OCI-M2 (cell line): ENCODE data around the gene ZSWIM1.
"Not testable (repeated sequence)": the region's sequence is repeated elsewhere in the genome, so short reads cannot be mapped to it uniquely, and the experiment has no call there.

ENCODE experiments used
- DNase-seq: peaks from one replicate; lab custom pipeline; 2025; ENCODE audit not compliant: unreplicated experiment; lab: John Stamatoyannopoulos, UW

The ZSWIM1 gene

GRCh38 chr20:45925821-45926506 lies 44.9 kb downstream of the ZSWIM1 start:
- DNase-seq, result no peak

- no peak for DNase-seq
Measured at GRCh38 chr20:45926731-45927070, 45.7 kb downstream of the ZSWIM1 start.

GRCh38 chr20:45927071-45927878 lies 46.2 kb downstream of the ZSWIM1 start:
- no peak for DNase-seq

GRCh38 chr20:45931680-45932079 lies 50.7 kb downstream of the ZSWIM1 start:
- not testable (repeated sequence) for DNase-seq

GRCh38 chr20:45933266-45934045 lies 52.4 kb downstream of the ZSWIM1 start:
- peak; percentile 47 for DNase-seq

- no peak for DNase-seq
Measured at GRCh38 chr20:45934046-45934585, 53.1 kb downstream of the ZSWIM1 start.
